ENCODE data around the gene KRTAP2-1.
"Not testable (repeated sequence)": the region's sequence is repeated elsewhere in the genome, so short reads cannot be mapped to it uniquely, and the experiment has no call there.

The KRTAP2-1 gene

GRCh38 chr17:41004397-41004796 is 42.7 kb downstream of the KRTAP2-1 start:
- Histone ChIP-seq H3K27me3 (ENCODE audit: control insufficient read depth, insufficient read depth, low read length) (no peaks in the 10 kb centered on the region), H3K36me3 (ENCODE audit: control insufficient read depth, low read depth, low read length) (no peaks in the 10 kb centered on the region), H3K9ac (ENCODE audit: low read length) (no peak overlapping the region), H3K9me3 (ENCODE audit: control insufficient read depth, low read depth, low read length) (no peaks in the 10 kb centered on the region), H3K27ac (ENCODE audit: low read length) (no peak overlapping the region), H3K4me1 (ENCODE audit: control insufficient read depth, low read depth, low read length) (peaks cover 8% of the 10 kb centered on the region), H3K4me3 (ENCODE audit: low read length) (no peak overlapping the region)

GRCh38 chr17:41003926-41004325 is 43.2 kb downstream of the KRTAP2-1 start:
- H3K9ac ChIP-seq (ENCODE audit: low read length) = no peak overlapping the region
- H3K4me1 ChIP-seq (ENCODE audit: control insufficient read depth, low read depth, low read length) = peaks cover 3% of the 10 kb centered on the region
- no peaks in the 10 kb centered on the region for H3K27me3 ChIP-seq (ENCODE audit: control insufficient read depth, insufficient read depth, low read length)
- H3K27ac ChIP-seq (ENCODE audit: low read length) = no peak overlapping the region
- no peak overlapping the region for H3K4me3 ChIP-seq (ENCODE audit: low read length)
- no peaks in the 10 kb centered on the region for H3K36me3 ChIP-seq (ENCODE audit: control insufficient read depth, low read depth, low read length)
- no peaks in the 10 kb centered on the region for H3K9me3 ChIP-seq (ENCODE audit: control insufficient read depth, low read depth, low read length)

GRCh38 chr17:41002814-41003213 is 44.3 kb downstream of the KRTAP2-1 start:
- H3K9ac ChIP-seq (ENCODE audit: low read length) = no peak overlapping the region
- no peaks in the 10 kb centered on the region for H3K27me3 ChIP-seq (ENCODE audit: control insufficient read depth, insufficient read depth, low read length)
- no peak overlapping the region for H3K4me3 ChIP-seq (ENCODE audit: low read length)
- H3K36me3 ChIP-seq (ENCODE audit: control insufficient read depth, low read depth, low read length) = no peaks in the 10 kb centered on the region
- no peaks in the 10 kb centered on the region for H3K4me1 ChIP-seq (ENCODE audit: control insufficient read depth, low read depth, low read length)
- no peaks in the 10 kb centered on the region for H3K9me3 ChIP-seq (ENCODE audit: control insufficient read depth, low read depth, low read length)
- no peak overlapping the region for H3K27ac ChIP-seq (ENCODE audit: low read length)

GRCh38 chr17:41001795-41002194 is 45.3 kb downstream of the KRTAP2-1 start:
- H3K4me1 ChIP-seq (ENCODE audit: control insufficient read depth, low read depth, low read length) = no peaks in the 10 kb centered on the region
- H3K36me3 ChIP-seq (ENCODE audit: control insufficient read depth, low read depth, low read length) = no peaks in the 10 kb centered on the region
- H3K27ac ChIP-seq (ENCODE audit: low read length) = no peak overlapping the region
- H3K4me3 ChIP-seq (ENCODE audit: low read length) = no peak overlapping the region
- no peak overlapping the region for H3K9ac ChIP-seq (ENCODE audit: low read length)
- no peaks in the 10 kb centered on the region for H3K9me3 ChIP-seq (ENCODE audit: control insufficient read depth, low read depth, low read length)
- H3K27me3 ChIP-seq (ENCODE audit: control insufficient read depth, insufficient read depth, low read length) = no peaks in the 10 kb centered on the region

GRCh38 chr17:40999563-40999962 is 47.6 kb downstream of the KRTAP2-1 start, which contains the start of gene KRTAP3-2:
Gene KRTAP3-2 (minus strand): TSS chr17:40999906. CDS start chr17:40999853, 53 bp downstream.
- not testable (repeated sequence) for H3K9ac ChIP-seq (ENCODE audit: low read length); H3K36me3 ChIP-seq (ENCODE audit: control insufficient read depth, low read depth, low read length); H3K4me1 ChIP-seq (ENCODE audit: control insufficient read depth, low read depth, low read length); H3K9me3 ChIP-seq (ENCODE audit: control insufficient read depth, low read depth, low read length); H3K27ac ChIP-seq (ENCODE audit: low read length); H3K27me3 ChIP-seq (ENCODE audit: control insufficient read depth, insufficient read depth, low read length); H3K4me3 ChIP-seq (ENCODE audit: low read length)

- Histone ChIP-seq H3K9me3 (ENCODE audit: control insufficient read depth, low read depth, low read length) (no peaks in the 10 kb centered on the region), H3K36me3 (ENCODE audit: control insufficient read depth, low read depth, low read length) (no peaks in the 10 kb centered on the region), H3K4me1 (ENCODE audit: control insufficient read depth, low read depth, low read length) (no peaks in the 10 kb centered on the region), H3K27ac (ENCODE audit: low read length) (no peak overlapping the region), H3K27me3 (ENCODE audit: control insufficient read depth, insufficient read depth, low read length) (no peaks in the 10 kb centered on the region), H3K4me3 (ENCODE audit: low read length) (no peak overlapping the region), H3K9ac (ENCODE audit: low read length) (no peak overlapping the region)
These were observed 49.8 kb downstream of the KRTAP2-1 start for GRCh38 chr17:40997361-40997760.

- Histone ChIP-seq H3K9ac (ENCODE audit: low read length) (no peak overlapping the region), H3K27me3 (ENCODE audit: control insufficient read depth, insufficient read depth, low read length) (no peaks in the 10 kb centered on the region), H3K27ac (ENCODE audit: low read length) (no peak overlapping the region), H3K4me3 (ENCODE audit: low read length) (no peak overlapping the region), H3K9me3 (ENCODE audit: control insufficient read depth, low read depth, low read length) (no peaks in the 10 kb centered on the region), H3K36me3 (ENCODE audit: control insufficient read depth, low read depth, low read length) (no peaks in the 10 kb centered on the region), H3K4me1 (ENCODE audit: control insufficient read depth, low read depth, low read length) (no peaks in the 10 kb centered on the region)
These were observed 50.3 kb downstream of the KRTAP2-1 start for GRCh38 chr17:40996829-40997228.

Measured in iPS-18a (cell line).